Tibial artery (tissue), 4 donors: ENCODE data around the gene CTSF.
A peak's percentile ranks its signal among the peaks of the same experiment; 100 is the strongest.

Experiments
- DNase-seq, 2 donors: peaks; one replicate each; pipeline ENCODE4 v3.0.0-alpha.2; 2019
- H3K27ac ChIP-seq, 2 donors: fragments of 200-600 bp; sonication (generic) in 1 of 2; 1 replicate in 1 of 2; 2 replicates in 1 of 2; pipeline ENCODE4 v1.5.1; 2018 to 2019; ENCODE audit warnings: mild to moderate bottlenecking in 1 of 2
- H3K27me3 ChIP-seq, 2 donors: fragments of 200-600 bp; sonication (generic) in 1 of 2; one replicate each; pipeline versions ENCODE4 v1.5.1 to v1.6.0; 2016 to 2019
- H3K36me3 ChIP-seq, 3 donors: fragments of 200-600 bp; sonication (generic) in 2 of 3; one replicate each; pipeline ENCODE4 v1.5.1; 2016 to 2019; ENCODE audit warnings: mild to moderate bottlenecking in 2 of 3
- H3K4me1 ChIP-seq, 4 donors: fragments of 200-600 bp; sonication (generic) in 2 of 4; 1 replicate in 3 of 4; 2 replicates in 1 of 4; pipeline ENCODE4 v1.5.1; 2016 to 2019
- H3K4me3 ChIP-seq, 2 donors: fragments of 200-600 bp; sonication (generic) in 1 of 2; 1 replicate in 1 of 2; 2 replicates in 1 of 2; pipeline ENCODE4 v1.5.1; 2018 to 2019; ENCODE audit warnings: mild to moderate bottlenecking in 2 of 2
- H3K9me3 ChIP-seq, 3 donors: fragments of 200-600 bp; sonication (generic) in 1 of 3; one replicate each; pipeline ENCODE4 v1.5.1; 2016 to 2019
- intact Hi-C: fragments of 100-400 bp; cut with DNase I; formaldehyde crosslinking; loops from one replicate; pipeline ENCODE4 v1.15.0; 2023; ENCODE audit warnings: low total_unique reads
- TF ChIP-seq, protein P1 (sequence below), 2 experiments: fragments of 200-600 bp in 1 of 2; fragments of 450-650 bp in 1 of 2; IDR thresholded peaks; one replicate each; pipeline ENCODE4 v1.5.1; 2017 to 2019; ENCODE audit warnings: antibody characterized with exemption in 2 of 2, mild to moderate bottlenecking in 1 of 2, moderate library complexity in 1 of 2

Gene CTSF

GRCh38 chr11:66600631-66601233, 32.3 kb upstream of the CTSF start:
- DNase-seq: no peak
- peak overlapping the region; percentile 12 to 65 for H3K27ac ChIP-seq

GRCh38 chr11:66600219-66600618, 31.8 kb upstream of the CTSF start:
- DNase-seq: no peak
- no peak overlapping the region for H3K4me3 ChIP-seq
- H3K36me3 ChIP-seq: peaks cover 0 to 37% (median 12%) of the 10 kb centered on the region in 3 donors
- no peaks in the 10 kb centered on the region for H3K9me3 ChIP-seq
- peaks cover 0 to 32% (median 19%) of the 10 kb centered on the region in 4 donors for H3K4me1 ChIP-seq
- peak overlapping the region; percentile 12 to 29 for H3K27ac ChIP-seq
- no peaks in the 10 kb centered on the region for H3K27me3 ChIP-seq
- intact Hi-C loops: no loop called here
- TF ChIP-seq, protein P1, sequence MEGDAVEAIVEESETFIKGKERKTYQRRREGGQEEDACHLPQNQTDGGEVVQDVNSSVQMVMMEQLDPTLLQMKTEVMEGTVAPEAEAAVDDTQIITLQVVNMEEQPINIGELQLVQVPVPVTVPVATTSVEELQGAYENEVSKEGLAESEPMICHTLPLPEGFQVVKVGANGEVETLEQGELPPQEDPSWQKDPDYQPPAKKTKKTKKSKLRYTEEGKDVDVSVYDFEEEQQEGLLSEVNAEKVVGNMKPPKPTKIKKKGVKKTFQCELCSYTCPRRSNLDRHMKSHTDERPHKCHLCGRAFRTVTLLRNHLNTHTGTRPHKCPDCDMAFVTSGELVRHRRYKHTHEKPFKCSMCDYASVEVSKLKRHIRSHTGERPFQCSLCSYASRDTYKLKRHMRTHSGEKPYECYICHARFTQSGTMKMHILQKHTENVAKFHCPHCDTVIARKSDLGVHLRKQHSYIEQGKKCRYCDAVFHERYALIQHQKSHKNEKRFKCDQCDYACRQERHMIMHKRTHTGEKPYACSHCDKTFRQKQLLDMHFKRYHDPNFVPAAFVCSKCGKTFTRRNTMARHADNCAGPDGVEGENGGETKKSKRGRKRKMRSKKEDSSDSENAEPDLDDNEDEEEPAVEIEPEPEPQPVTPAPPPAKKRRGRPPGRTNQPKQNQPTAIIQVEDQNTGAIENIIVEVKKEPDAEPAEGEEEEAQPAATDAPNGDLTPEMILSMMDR (IDR thresholded peaks at IDR 0.05): no peak

More at GRCh38 chr11:66600631-66601233, 32.3 kb upstream of the CTSF start:
- H3K9me3 ChIP-seq: no peaks in the 10 kb centered on the region
- peaks cover 0 to 43% (median 17%) of the 10 kb centered on the region in 3 donors for H3K36me3 ChIP-seq
- H3K4me1 ChIP-seq: peaks cover 0 to 27% (median 17%) of the 10 kb centered on the region in 4 donors
- intact Hi-C loops: no loop called here
- no peak overlapping the region for H3K4me3 ChIP-seq
- TF ChIP-seq, protein P1 (IDR thresholded peaks at IDR 0.05): no peak
- no peaks in the 10 kb centered on the region for H3K27me3 ChIP-seq

DNA sequence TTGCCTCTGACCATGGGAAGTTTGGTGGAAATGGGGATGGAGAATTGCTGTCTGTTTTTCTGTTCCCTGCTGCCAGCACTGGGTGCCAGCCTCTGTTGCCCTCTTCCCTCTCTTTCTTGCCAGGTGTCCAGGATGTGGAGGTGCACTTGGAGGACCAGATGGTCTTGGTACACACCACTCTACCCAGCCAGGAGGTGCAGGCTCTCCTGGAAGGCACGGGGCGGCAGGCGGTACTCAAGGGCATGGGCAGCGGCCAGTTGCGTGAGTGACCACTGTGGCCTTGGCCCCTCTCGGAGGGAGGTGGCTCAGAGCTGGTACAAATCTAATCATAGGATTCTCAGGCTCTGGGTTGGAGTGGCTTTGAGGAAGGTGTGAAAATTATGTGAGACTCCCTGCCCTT, 30.6 kb upstream of the CTSF start:
- TF ChIP-seq, protein P1 (IDR thresholded peaks at IDR 0.05): no peak
- Histone ChIP-seq H3K4me3 (no peak overlapping the region), H3K36me3 (peaks cover 0 to 27% (median 10%) of the 10 kb centered on the region in 3 donors), H3K27me3 (no peaks in the 10 kb centered on the region), H3K9me3 (no peaks in the 10 kb centered on the region), H3K4me1 (peaks cover 0 to 44% (median 25%) of the 10 kb centered on the region in 4 donors), H3K27ac (no peak overlapping the region)
- intact Hi-C loops: no loop called here
- DNase-seq: no peak

GRCh38 chr11:66595245-66595904, 27.0 kb upstream of the CTSF start:
- Histone ChIP-seq H3K9me3 (no peaks in the 10 kb centered on the region), H3K36me3 (peaks cover 0 to 18% (median 10%) of the 10 kb centered on the region in 3 donors), H3K4me1 (peaks cover 0 to 33% (median 20%) of the 10 kb centered on the region in 4 donors), H3K4me3 (no peak overlapping the region), H3K27me3 (no peaks in the 10 kb centered on the region), H3K27ac (peak overlapping the region in 1 of 2 donors; percentile 31)
- TF ChIP-seq, protein P1 (IDR thresholded peaks at IDR 0.05): no peak
- intact Hi-C loops: no loop called here
- no peak for DNase-seq

DNA sequence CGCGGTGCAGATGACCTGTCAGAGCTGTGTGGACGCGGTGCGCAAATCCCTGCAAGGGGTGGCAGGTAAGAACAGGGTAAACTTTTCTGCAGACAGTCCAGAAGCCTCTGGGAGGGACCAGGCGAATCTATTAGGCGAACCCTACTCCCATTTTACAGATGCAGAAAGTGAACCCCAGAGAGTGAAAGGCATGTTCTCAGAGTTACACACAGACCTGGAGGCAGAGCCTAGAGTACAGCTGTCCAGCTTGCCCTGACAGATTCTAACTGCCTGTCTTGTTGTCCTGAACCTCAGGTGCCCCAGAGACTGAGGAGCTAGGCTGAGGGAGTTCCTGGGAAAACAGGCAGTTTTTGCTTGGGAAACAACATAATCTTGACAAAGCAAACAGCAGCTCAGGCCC, 25.2 kb upstream of the CTSF start:
- peaks cover 0 to 33% (median 20%) of the 10 kb centered on the region in 4 donors for H3K4me1 ChIP-seq
- intact Hi-C loops: no loop called here
- H3K27me3 ChIP-seq: no peaks in the 10 kb centered on the region
- peaks cover 0 to 3% (median 0%) of the 10 kb centered on the region in 3 donors for H3K36me3 ChIP-seq
- TF ChIP-seq, protein P1 (IDR thresholded peaks at IDR 0.05): no peak
- peak overlapping the region; percentile 81 to 90 for H3K27ac ChIP-seq
- H3K4me3 ChIP-seq: peak overlapping the region; percentile 68 to 72
- DNase-seq: no peak
- no peaks in the 10 kb centered on the region for H3K9me3 ChIP-seq
